CD14-positive monocyte (primary cell): ENCODE measurements around the gene TMEM181. TPM values are rescaled to one million over a fixed set of nuclear protein-coding genes. Genes with fewer than 3 reads are reported as not detected.

Experiments
- DNase-seq, 3 donors: peaks; one replicate each; pipeline ENCODE4 v3.0.0-alpha.2; 2011 to 2022
- H2AFZ ChIP-seq: 2 replicates; pipeline ENCODE4 v1.6.0; 2012; ENCODE audit warnings: mild to moderate bottlenecking, low read depth, low read length, inconsistent platforms; ENCODE audit not compliant: insufficient read depth, poor library complexity, severe bottlenecking
- H3K27ac ChIP-seq, 2 donors: 1 replicate in 1 of 2; 2 replicates in 1 of 2; pipeline ENCODE4 v1.5.1; 2012 to 2013; ENCODE audit warnings: low read length in 2 of 2, control low read depth in 1 of 2, inconsistent platforms in 1 of 2, low read depth in 1 of 2, mild to moderate bottlenecking in 1 of 2
- H3K27me3 ChIP-seq, 2 donors: one replicate each; pipeline versions ENCODE4 v1.6.0 to v1.6.1; 2011 to 2013; ENCODE audit warnings: low read length in 2 of 2; ENCODE audit not compliant: control insufficient read depth in 2 of 2, insufficient read depth in 2 of 2
- H3K36me3 ChIP-seq, 2 donors: replicated peaks in 1 of 2; 1 replicate in 1 of 2; 2 replicates in 1 of 2; pipeline versions ENCODE4 v1.5.1 to v1.6.1; 2012 to 2013; ENCODE audit warnings: low read length in 2 of 2, control low read depth in 1 of 2, inconsistent platforms in 1 of 2, mild to moderate bottlenecking in 1 of 2; ENCODE audit not compliant: insufficient read depth in 2 of 2, control insufficient read depth in 1 of 2
- H3K4me1 ChIP-seq, 2 donors: 1 replicate in 1 of 2; 2 replicates in 1 of 2; pipeline versions ENCODE4 v1.5.1 to v1.6.1; 2012 to 2013; ENCODE audit warnings: low read length in 2 of 2, control low read depth in 1 of 2, inconsistent platforms in 1 of 2, mild to moderate bottlenecking in 1 of 2, moderate library complexity in 1 of 2; ENCODE audit not compliant: insufficient read depth in 2 of 2, control insufficient read depth in 1 of 2
- H3K4me2 ChIP-seq: replicated peaks from 2 replicates; pipeline ENCODE3; 2012; ENCODE audit warnings: low read length, moderate library complexity, mild to moderate bottlenecking; ENCODE audit not compliant: poor library complexity, severe bottlenecking; ENCODE audit errors: extremely low read depth
- H3K4me3 ChIP-seq, 3 experiments: fragments of 200-600 bp in 1 of 3; sonication (generic) in 1 of 3; replicated peaks in 1 of 3; 1 replicate in 2 of 3; 2 replicates in 1 of 3; pipeline ENCODE4 v1.5.1; 2011 to 2013; ENCODE audit warnings: low read length in 3 of 3, mild to moderate bottlenecking in 3 of 3, control low read depth in 2 of 3, low read depth in 2 of 3, inconsistent platforms in 1 of 3, moderate library complexity in 1 of 3
- H3K79me2 ChIP-seq: 2 replicates; pipeline ENCODE4 v1.6.0; 2012; ENCODE audit warnings: mild to moderate bottlenecking, control low read depth, inconsistent platforms, low read length, moderate library complexity; ENCODE audit not compliant: insufficient read depth
- H3K9ac ChIP-seq: 2 replicates; pipeline ENCODE4 v1.6.0; 2017; ENCODE audit warnings: low read length, mild to moderate bottlenecking; ENCODE audit not compliant: insufficient read depth, poor library complexity, severe bottlenecking
- H3K9me3 ChIP-seq, 2 donors: replicated peaks in 1 of 2; 1 replicate in 1 of 2; 2 replicates in 1 of 2; pipeline versions ENCODE4 v1.5.1 to v1.6.1; 2012 to 2013; ENCODE audit warnings: low read length in 2 of 2, control low read depth in 1 of 2; ENCODE audit not compliant: control insufficient read depth in 1 of 2, insufficient read depth in 1 of 2
- H4K20me1 ChIP-seq: 2 replicates; pipeline ENCODE4 v1.6.0; 2012; ENCODE audit warnings: mild to moderate bottlenecking, low read length, control low read depth, moderate library complexity; ENCODE audit not compliant: insufficient read depth
- H3K27ac Mint-ChIP-seq, 7 donors: one replicate each; pipeline ENCODE4 v1.8.0; 2020; ENCODE audit warnings: mild to moderate bottlenecking in 7 of 7, mixed read lengths in 7 of 7, moderate library complexity in 6 of 7, inconsistent platforms in 2 of 7
- H3K27me3 Mint-ChIP-seq, 3 donors: one replicate each; pipeline ENCODE4 v1.8.0; 2021 to 2022; ENCODE audit warnings: low read depth in 3 of 3, mild to moderate bottlenecking in 3 of 3, mixed read lengths in 3 of 3, moderate library complexity in 3 of 3, inconsistent platforms in 1 of 3
- H3K36me3 Mint-ChIP-seq, 2 donors: one replicate each; pipeline ENCODE4 v1.8.0; 2020; ENCODE audit warnings: mixed read lengths in 2 of 2, inconsistent platforms in 1 of 2, mild to moderate bottlenecking in 1 of 2
- H3K4me1 Mint-ChIP-seq: one replicate; pipeline ENCODE4 v1.8.0; 2020; ENCODE audit warnings: mild to moderate bottlenecking, mixed read lengths
- H3K4me3 Mint-ChIP-seq, 2 donors: one replicate each; pipeline ENCODE4 v1.8.0; 2020; ENCODE audit warnings: mild to moderate bottlenecking in 2 of 2, mixed read lengths in 2 of 2, moderate library complexity in 1 of 2
- H3K9me3 Mint-ChIP-seq, 7 donors: one replicate each; pipeline ENCODE4 v1.8.0; 2020 to 2022; ENCODE audit warnings: mixed read lengths in 7 of 7, mild to moderate bottlenecking in 6 of 7, moderate library complexity in 6 of 7, inconsistent platforms in 2 of 7
- WGBS: methylation state at CpG from one replicate; pipeline ENCODE4 v1.1.5; 2013; ENCODE audit warnings: missing lambda C conversion rate; ENCODE audit not compliant: insufficient coverage; 5-methylcytosine and 5-hydroxymethylcytosine counted together
- intact Hi-C, 2 donors: fragments of 100-400 bp; cut with micrococcal nuclease; formaldehyde crosslinking; loops; one replicate each; pipeline versions ENCODE4 v1.15.0 to v1.15.1; 2023
- polyA plus RNA-seq, 3 donors: library from polyadenylated mRNA; depleted of rRNA in 1 of 3; unstranded in 2 of 3; stranded (reverse) in 1 of 3; fragments of 300-500 nt in 2 of 3; fragments of >200 nt in 1 of 3; fragmentation: Illumina TruSeq in 2 of 3; gene quantifications; 1 replicate in 2 of 3; 2 replicates in 1 of 3; pipeline ENCODE4 v1.2.3, GENCODE V29; 2012 to 2021
- TF ChIP-seq, protein P1 (sequence below): fragments of 200-600 bp; IDR thresholded peaks from one replicate; pipeline ENCODE4 v1.8.0; 2022; ENCODE audit warnings: antibody characterized with exemption, mild to moderate bottlenecking

TMEM181 gene
- polyA plus RNA-seq, 3 donors: 2.4 to 6.8 (median 2.6) TPM

DNA sequence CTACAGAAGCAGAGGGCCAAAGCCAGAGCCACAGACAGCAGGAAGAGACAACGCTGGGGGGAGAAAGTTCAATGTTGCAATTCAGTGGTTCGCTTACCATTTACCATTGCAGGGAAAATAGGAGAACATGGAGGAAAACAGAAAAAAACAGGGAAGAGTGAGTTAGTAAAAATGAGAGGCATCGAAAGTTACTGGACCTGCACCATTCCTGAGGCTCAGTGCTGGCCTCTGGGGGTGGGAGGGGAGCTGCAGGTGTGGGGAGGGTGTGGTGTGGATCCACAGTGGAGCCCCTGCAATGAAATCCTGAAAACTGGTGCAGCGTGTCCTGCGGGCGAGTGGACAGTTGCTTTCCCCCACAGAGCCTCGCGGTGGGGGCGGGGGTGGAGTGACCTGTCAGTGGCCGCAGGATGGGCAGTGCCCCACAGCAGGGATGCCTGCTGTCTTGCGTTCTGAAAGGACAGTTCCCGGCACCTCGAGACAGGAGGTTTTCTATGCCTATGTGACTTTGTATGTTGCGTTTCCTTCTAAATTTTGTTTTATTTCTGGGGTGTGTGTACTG is 5.7 kb downstream of the TMEM181 start:
- Histone ChIP-seq H4K20me1 (peaks cover 88% of the 10 kb centered on the region), H3K27me3 (no peaks in the 10 kb centered on the region), H3K9me3 (no peaks in the 10 kb centered on the region), H3K4me2 (no peak overlapping the region), H3K4me3 (no peak overlapping the region), H3K36me3 (no peaks in the 10 kb centered on the region), H3K27ac (no peak overlapping the region), H3K9ac (no peak overlapping the region), H2AFZ (no peak overlapping the region), H3K79me2 (peaks cover 76% of the 10 kb centered on the region), H3K4me1 (peaks cover 34 to 66% of the 10 kb centered on the region in 2 donors)
- Mint-ChIP-seq H3K9me3 (no peaks in the 10 kb centered on the region), H3K27me3 (peaks cover 1 to 3% (median 1%) of the 10 kb centered on the region in 3 donors), H3K27ac (no peak overlapping the region), H3K4me3 (no peak overlapping the region), H3K36me3 (peaks cover 4 to 28% of the 10 kb centered on the region in 2 donors), H3K4me1 (peaks cover 77% of the 10 kb centered on the region)
- 76% methylated on average over 13 of the region's 14 CpGs for WGBS
- intact Hi-C loops: no loop called here
- no peak for DNase-seq
- TF ChIP-seq, protein P1, sequence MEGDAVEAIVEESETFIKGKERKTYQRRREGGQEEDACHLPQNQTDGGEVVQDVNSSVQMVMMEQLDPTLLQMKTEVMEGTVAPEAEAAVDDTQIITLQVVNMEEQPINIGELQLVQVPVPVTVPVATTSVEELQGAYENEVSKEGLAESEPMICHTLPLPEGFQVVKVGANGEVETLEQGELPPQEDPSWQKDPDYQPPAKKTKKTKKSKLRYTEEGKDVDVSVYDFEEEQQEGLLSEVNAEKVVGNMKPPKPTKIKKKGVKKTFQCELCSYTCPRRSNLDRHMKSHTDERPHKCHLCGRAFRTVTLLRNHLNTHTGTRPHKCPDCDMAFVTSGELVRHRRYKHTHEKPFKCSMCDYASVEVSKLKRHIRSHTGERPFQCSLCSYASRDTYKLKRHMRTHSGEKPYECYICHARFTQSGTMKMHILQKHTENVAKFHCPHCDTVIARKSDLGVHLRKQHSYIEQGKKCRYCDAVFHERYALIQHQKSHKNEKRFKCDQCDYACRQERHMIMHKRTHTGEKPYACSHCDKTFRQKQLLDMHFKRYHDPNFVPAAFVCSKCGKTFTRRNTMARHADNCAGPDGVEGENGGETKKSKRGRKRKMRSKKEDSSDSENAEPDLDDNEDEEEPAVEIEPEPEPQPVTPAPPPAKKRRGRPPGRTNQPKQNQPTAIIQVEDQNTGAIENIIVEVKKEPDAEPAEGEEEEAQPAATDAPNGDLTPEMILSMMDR: no peak

DNA sequence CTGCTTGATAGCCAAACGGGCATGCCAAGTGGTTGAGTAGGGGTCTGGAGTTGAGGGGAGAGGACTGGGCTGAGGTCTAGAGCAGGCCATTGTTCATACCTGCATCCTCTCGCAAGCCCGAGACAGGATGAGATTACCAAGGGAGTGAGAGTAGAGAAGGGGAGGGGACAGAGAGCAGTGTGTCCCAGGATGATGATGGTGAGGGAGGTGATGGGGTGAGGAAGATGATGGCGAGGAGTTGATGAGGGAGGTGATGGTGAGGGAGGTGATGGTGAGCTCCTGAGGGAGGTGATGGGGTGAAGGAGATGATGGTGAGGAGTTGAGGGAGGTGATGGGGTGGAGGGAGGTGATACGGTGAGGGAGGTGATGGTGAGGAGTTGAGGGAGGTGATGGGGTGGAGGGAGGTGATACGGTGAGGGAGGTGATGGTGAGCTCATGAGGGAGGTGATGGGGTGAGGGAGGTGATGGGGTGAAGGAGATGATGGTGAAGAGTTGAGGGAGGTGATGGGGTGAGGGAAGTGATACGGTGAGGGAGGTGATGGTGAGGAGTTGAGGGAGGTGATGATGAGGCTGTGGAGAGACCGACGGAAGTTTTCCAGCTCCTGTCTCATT is 6.4 kb downstream of the TMEM181 start:
- H3K36me3 ChIP-seq: no peaks in the 10 kb centered on the region
- Mint-ChIP-seq H3K27me3 (peaks cover 1 to 3% (median 3%) of the 10 kb centered on the region in 3 donors), H3K9me3 (no peaks in the 10 kb centered on the region), H3K27ac (peak overlapping the region in 2 of 7 donors; percentile 64), H3K4me3 (no peak overlapping the region), H3K36me3 (peaks cover 4 to 29% of the 10 kb centered on the region in 2 donors), H3K4me1 (peaks cover 73% of the 10 kb centered on the region)
- H3K4me3 ChIP-seq: no peak overlapping the region
- no peak overlapping the region for H3K4me2 ChIP-seq
- no peak overlapping the region for H3K27ac ChIP-seq
- peaks cover 82% of the 10 kb centered on the region for H4K20me1 ChIP-seq
- H3K9ac ChIP-seq: no peak overlapping the region
- H3K4me1 ChIP-seq: peaks cover 28 to 62% of the 10 kb centered on the region in 2 donors
- no peaks in the 10 kb centered on the region for H3K27me3 ChIP-seq
- TF ChIP-seq, protein P1: no peak
- no peak overlapping the region for H2AFZ ChIP-seq
- no peaks in the 10 kb centered on the region for H3K9me3 ChIP-seq
- intact Hi-C loops: no loop called here
- peaks cover 73% of the 10 kb centered on the region for H3K79me2 ChIP-seq
- no peak for DNase-seq
- 96% methylated on average over 6 of the region's 9 CpGs for WGBS
